ENCODE data around the gene TYMP. TPM values are rescaled to one million over a fixed set of nuclear protein-coding genes. Genes with fewer than 3 reads are reported as not detected.
"Not testable (repeated sequence)": the region's sequence is repeated elsewhere in the genome, so short reads cannot be mapped to it uniquely, and the experiment has no call there.

TYMP gene
- total RNA-seq, 1 experiment from 2014 or later, result 5.9 TPM

DNA sequence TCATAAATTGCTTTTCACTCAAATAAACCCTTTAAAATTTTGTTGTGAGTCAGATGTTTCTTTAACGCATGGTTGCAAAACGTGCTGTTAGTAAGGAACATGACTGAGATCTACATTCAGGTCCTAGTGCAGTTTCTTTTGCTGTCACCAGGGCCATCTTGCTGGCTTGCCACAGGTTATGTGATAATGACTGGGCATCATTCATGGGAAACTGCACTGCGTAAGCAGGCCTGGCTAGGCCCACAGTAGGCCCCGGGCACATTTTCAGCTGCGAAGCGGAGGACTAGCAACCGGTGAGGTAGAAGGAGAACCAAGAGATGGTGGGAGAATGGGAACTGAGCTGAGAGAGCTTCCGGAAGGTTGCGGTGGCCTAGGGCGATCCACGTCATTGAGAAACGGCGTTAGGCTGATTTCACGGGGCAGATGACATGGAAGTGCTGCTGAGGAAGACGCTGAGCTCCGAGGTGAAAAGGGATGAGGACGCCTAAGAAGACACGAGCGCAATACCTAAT, 12.7 kb upstream of the TYMP start:
- BruUV-seq (replicated peaks), result no TSS peak
- Histone ChIP-seq H3K27me3 (ENCODE audit: insufficient read depth, low read depth) (no peaks in the 10 kb centered on the region), H2AFZ (no peak overlapping the region), H3K79me2 (ENCODE audit: low read depth) (no peaks in the 10 kb centered on the region), H3K4me2 (no peak overlapping the region), H4K20me1 (ENCODE audit: insufficient read depth) (no peaks in the 10 kb centered on the region), H3K27ac (peak overlapping the region; percentile 99), H3K4me1 (replicated peaks; ENCODE audit: insufficient read depth) (peaks cover 84% of the 10 kb centered on the region), H3K4me3 (no peak overlapping the region), H3K36me3 (ENCODE audit: low read depth) (no peaks in the 10 kb centered on the region), H3K9me2 (ENCODE audit: insufficient read depth) (no peaks in the 10 kb centered on the region), H3K9me3 (ENCODE audit: insufficient read depth, low read depth) (no peaks in the 10 kb centered on the region), H3F3A (ENCODE audit: insufficient read depth, low read depth) (peaks cover 75% of the 10 kb centered on the region)
- CTCF ChIA-PET, result no interaction called here
- POLR2A ChIA-PET (ENCODE audit: unreplicated experiment), result no interaction called here
- no peak for DNase-seq
- TF ChIP-seq EZH2 (IDR thresholded peaks at IDR 0.05; ENCODE audit: low read depth), result no peak
- TF ChIP-seq, protein P1, sequence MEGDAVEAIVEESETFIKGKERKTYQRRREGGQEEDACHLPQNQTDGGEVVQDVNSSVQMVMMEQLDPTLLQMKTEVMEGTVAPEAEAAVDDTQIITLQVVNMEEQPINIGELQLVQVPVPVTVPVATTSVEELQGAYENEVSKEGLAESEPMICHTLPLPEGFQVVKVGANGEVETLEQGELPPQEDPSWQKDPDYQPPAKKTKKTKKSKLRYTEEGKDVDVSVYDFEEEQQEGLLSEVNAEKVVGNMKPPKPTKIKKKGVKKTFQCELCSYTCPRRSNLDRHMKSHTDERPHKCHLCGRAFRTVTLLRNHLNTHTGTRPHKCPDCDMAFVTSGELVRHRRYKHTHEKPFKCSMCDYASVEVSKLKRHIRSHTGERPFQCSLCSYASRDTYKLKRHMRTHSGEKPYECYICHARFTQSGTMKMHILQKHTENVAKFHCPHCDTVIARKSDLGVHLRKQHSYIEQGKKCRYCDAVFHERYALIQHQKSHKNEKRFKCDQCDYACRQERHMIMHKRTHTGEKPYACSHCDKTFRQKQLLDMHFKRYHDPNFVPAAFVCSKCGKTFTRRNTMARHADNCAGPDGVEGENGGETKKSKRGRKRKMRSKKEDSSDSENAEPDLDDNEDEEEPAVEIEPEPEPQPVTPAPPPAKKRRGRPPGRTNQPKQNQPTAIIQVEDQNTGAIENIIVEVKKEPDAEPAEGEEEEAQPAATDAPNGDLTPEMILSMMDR (conservative IDR thresholded peaks at IDR 0.05), result no peak
- intact Hi-C loops (cut with micrococcal nuclease; ENCODE audit: unreplicated experiment), result no loop called here

- H2AFZ ChIP-seq; H3K36me3 ChIP-seq (ENCODE audit: low read depth); H3K27me3 ChIP-seq (ENCODE audit: insufficient read depth, low read depth); H3K4me3 ChIP-seq; intact Hi-C loops (cut with micrococcal nuclease; ENCODE audit: unreplicated experiment); POLR2A ChIA-PET (ENCODE audit: unreplicated experiment); H4K20me1 ChIP-seq (ENCODE audit: insufficient read depth); BruUV-seq (replicated peaks); H3K9me2 ChIP-seq (ENCODE audit: insufficient read depth); H3K9me3 ChIP-seq (ENCODE audit: insufficient read depth, low read depth); H3K79me2 ChIP-seq (ENCODE audit: low read depth): not testable (repeated sequence)
- Histone ChIP-seq H3F3A (ENCODE audit: insufficient read depth, low read depth) (peaks cover 81% of the 10 kb centered on the region), H3K27ac (peak overlapping the region; percentile 99), H3K4me1 (replicated peaks; ENCODE audit: insufficient read depth) (peaks cover 90% of the 10 kb centered on the region), H3K4me2 (peak overlapping the region; percentile 19)
- CTCF ChIA-PET, result interaction anchor here (1.0 kb wide), 1 partner anchor 16 kb away, joined by 3 read pairs; no protein-coding TSS in a partner anchor
- peak; percentile 35 to 91 for DNase-seq
These were observed 11.8 kb upstream of the TYMP start for GRCh38 chr22:50541667-50542026.

GRCh38 chr22:50540381-50540780, 10.6 kb upstream of the TYMP start:
- Histone ChIP-seq H2AFZ (no peak overlapping the region), H3K79me2 (ENCODE audit: low read depth) (no peaks in the 10 kb centered on the region), H4K20me1 (ENCODE audit: insufficient read depth) (no peaks in the 10 kb centered on the region), H3K27ac (peak overlapping the region; percentile 99), H3K36me3 (ENCODE audit: low read depth) (no peaks in the 10 kb centered on the region), H3K4me2 (peak overlapping the region; percentile 84), H3K9me2 (ENCODE audit: insufficient read depth) (no peaks in the 10 kb centered on the region), H3F3A (ENCODE audit: insufficient read depth, low read depth) (peaks cover 78% of the 10 kb centered on the region), H3K4me3 (no peak overlapping the region), H3K9me3 (ENCODE audit: insufficient read depth, low read depth) (no peaks in the 10 kb centered on the region), H3K27me3 (ENCODE audit: insufficient read depth, low read depth) (no peaks in the 10 kb centered on the region), H3K4me1 (replicated peaks; ENCODE audit: insufficient read depth) (peaks cover 79% of the 10 kb centered on the region)
- POLR2A ChIA-PET (ENCODE audit: unreplicated experiment), result interaction anchor here (0.6 to 0.9 kb wide), 2 partner anchors 14 to 23 kb away, joined by 4 to 18 read pairs; no protein-coding TSS in a partner anchor
- BruUV-seq (replicated peaks), result no TSS peak
- no peak for DNase-seq
- CTCF ChIA-PET, result interaction anchor here (0.9 kb wide), 1 partner anchor 23 kb away, joined by 3 read pairs; the partner anchor contains the start of gene SYCE3
- TF ChIP-seq, protein P1 (conservative IDR thresholded peaks at IDR 0.05), result no peak
- TF ChIP-seq EZH2 (IDR thresholded peaks at IDR 0.05; ENCODE audit: low read depth), result no peak
- intact Hi-C loops (cut with micrococcal nuclease; ENCODE audit: unreplicated experiment), result no loop called here

DNA sequence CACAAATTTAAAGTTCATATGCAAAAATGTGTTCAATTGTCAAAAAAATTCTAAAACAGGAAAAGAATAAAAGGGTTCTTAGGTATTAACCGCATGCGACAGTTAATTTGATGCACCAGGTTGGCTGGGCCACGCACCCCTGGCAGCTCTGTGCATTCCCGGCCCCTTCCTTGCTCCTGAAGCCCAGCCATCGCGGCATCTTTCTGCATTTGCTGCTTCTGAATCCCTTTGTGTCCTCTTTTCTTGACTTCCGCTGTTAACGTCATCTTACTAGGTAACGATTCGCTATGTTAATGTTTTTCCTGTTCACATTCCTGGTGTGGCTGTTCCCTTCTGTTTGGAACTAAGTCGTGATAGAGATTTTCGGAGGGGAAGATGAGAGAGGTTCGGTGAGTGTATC, 8.0 kb upstream of the TYMP start:
- no peak for DNase-seq
- TF ChIP-seq, protein P1 (conservative IDR thresholded peaks at IDR 0.05), result no peak
- TF ChIP-seq EZH2 (IDR thresholded peaks at IDR 0.05; ENCODE audit: low read depth), result no peak
- no TSS peak for BruUV-seq (replicated peaks)
- H3K27ac ChIP-seq, result peak overlapping the region; percentile 99
- no peaks in the 10 kb centered on the region for H3K9me2 ChIP-seq (ENCODE audit: insufficient read depth)
- H3K4me3 ChIP-seq, result no peak overlapping the region
- H3K27me3 ChIP-seq (ENCODE audit: insufficient read depth, low read depth), result no peaks in the 10 kb centered on the region
- H3K36me3 ChIP-seq (ENCODE audit: low read depth), result no peaks in the 10 kb centered on the region
- no peaks in the 10 kb centered on the region for H3K79me2 ChIP-seq (ENCODE audit: low read depth)
- ChIA-PET POLR2A (ENCODE audit: unreplicated experiment) (interaction anchor here (0.6 kb wide), 1 partner anchor 12 kb away, joined by 4 read pairs; the partner anchor contains the start of gene SCO2), CTCF (no interaction called here)
- H3K4me2 ChIP-seq, result peak overlapping the region; percentile 84
- H3F3A ChIP-seq (ENCODE audit: insufficient read depth, low read depth), result peaks cover 69% of the 10 kb centered on the region
- intact Hi-C loops (cut with micrococcal nuclease; ENCODE audit: unreplicated experiment), result no loop called here
- H4K20me1 ChIP-seq (ENCODE audit: insufficient read depth), result no peaks in the 10 kb centered on the region
- peaks cover 67% of the 10 kb centered on the region for H3K4me1 ChIP-seq (replicated peaks; ENCODE audit: insufficient read depth)
- H3K9me3 ChIP-seq (ENCODE audit: insufficient read depth, low read depth), result no peaks in the 10 kb centered on the region
- peak overlapping the region; percentile 46 for H2AFZ ChIP-seq
